IPS-15b (cell line): ENCODE results near the gene ARNT2.
"Not testable (repeated sequence)": the region's sequence is repeated elsewhere in the genome, so short reads cannot be mapped to it uniquely, and the experiment has no call there.

Experiments
- H3K27me3 ChIP-seq: one replicate; pipeline ENCODE4 v1.6.1; 2013; ENCODE audit warnings: low read length; ENCODE audit not compliant: control insufficient read depth, insufficient read depth
- H3K36me3 ChIP-seq: one replicate; pipeline ENCODE4 v1.6.1; 2013; ENCODE audit warnings: low read length; ENCODE audit not compliant: control insufficient read depth, insufficient read depth
- H3K4me1 ChIP-seq: one replicate; pipeline ENCODE4 v1.6.1; 2013; ENCODE audit warnings: mild to moderate bottlenecking, low read length; ENCODE audit not compliant: control insufficient read depth, insufficient read depth
- H3K4me3 ChIP-seq: one replicate; pipeline ENCODE4 v1.5.1; 2013; ENCODE audit warnings: low read depth, low read length
- H3K9ac ChIP-seq: one replicate; pipeline ENCODE4 v1.6.1; 2013; ENCODE audit warnings: low read depth, mild to moderate bottlenecking, low read length
- H3K9me3 ChIP-seq: one replicate; pipeline ENCODE4 v1.6.1; 2013; ENCODE audit warnings: mild to moderate bottlenecking, low read length; ENCODE audit not compliant: control insufficient read depth, insufficient read depth

The ARNT2 gene

DNA sequence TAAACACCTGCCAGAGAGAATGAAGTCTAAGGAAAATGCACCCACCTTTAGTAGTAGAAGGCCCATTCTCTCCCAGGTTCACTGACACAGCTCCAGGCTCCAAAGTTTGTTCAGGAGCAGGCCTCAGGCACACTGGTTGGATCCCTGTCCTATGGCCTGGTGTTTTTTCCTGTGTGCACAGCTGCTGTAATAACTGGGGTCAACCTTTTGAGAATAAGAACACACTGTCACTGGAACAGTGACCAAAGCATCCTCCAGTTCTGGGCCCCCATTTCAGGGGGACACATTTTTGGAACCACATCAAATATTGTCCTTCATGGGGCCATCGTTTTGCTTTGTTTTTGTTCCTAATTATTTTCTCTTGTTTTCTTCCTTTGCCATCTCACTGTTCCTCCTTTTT lies 95.8 kb downstream of the ARNT2 start:
- H3K9ac ChIP-seq = no peak overlapping the region
- H3K9me3 ChIP-seq = no peaks in the 10 kb centered on the region
- H3K4me1 ChIP-seq = no peaks in the 10 kb centered on the region
- H3K27me3 ChIP-seq = no peaks in the 10 kb centered on the region
- no peak overlapping the region for H3K4me3 ChIP-seq
- no peaks in the 10 kb centered on the region for H3K36me3 ChIP-seq

DNA sequence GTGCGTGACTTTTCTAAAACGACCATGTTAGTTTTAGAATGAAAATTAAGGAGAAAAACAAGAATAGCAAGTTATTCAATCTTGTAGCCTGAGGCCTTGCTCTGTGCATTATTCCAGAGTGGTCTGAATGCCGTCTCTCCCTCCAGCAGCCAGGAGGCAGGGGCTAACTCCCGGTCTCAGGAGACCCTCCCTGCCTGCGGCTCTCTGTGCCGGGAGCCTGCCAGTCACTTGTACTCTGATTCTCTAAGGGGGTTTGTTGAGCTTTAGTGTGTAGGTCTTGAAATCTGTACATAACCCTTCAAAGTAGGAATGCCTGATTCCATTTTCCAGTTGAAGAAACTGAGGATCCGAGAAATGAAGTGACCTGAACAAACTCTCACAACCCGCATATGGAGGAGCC lies 97.3 kb downstream of the ARNT2 start:
- H3K36me3 ChIP-seq = no peaks in the 10 kb centered on the region
- H3K9ac ChIP-seq = no peak overlapping the region
- no peaks in the 10 kb centered on the region for H3K27me3 ChIP-seq
- H3K9me3 ChIP-seq = no peaks in the 10 kb centered on the region
- no peak overlapping the region for H3K4me3 ChIP-seq
- H3K4me1 ChIP-seq = no peaks in the 10 kb centered on the region

DNA sequence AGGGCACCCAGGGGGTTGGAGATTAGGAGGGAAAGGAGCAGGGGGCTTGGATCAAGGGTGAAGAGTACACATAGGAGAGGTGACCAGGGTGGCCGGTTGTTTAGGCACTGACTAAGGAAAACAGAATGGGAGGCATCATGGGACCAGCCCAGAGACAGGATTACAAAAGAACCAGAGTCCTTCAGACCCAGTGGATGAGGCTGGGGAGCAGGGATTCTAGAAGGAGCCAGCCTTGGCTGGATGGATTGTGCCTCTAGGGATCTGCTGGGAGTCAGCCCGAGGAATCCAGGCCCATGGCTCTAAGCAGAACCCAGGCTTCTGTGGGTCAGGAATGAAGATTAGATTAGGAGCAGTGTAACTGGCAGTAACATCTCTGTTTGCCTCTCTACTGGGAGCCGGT lies 98.6 kb downstream of the ARNT2 start:
- H3K36me3 ChIP-seq = no peaks in the 10 kb centered on the region
- H3K27me3 ChIP-seq = no peaks in the 10 kb centered on the region
- H3K4me1 ChIP-seq = no peaks in the 10 kb centered on the region
- H3K9me3 ChIP-seq = no peaks in the 10 kb centered on the region
- H3K4me3 ChIP-seq = no peak overlapping the region
- H3K9ac ChIP-seq = no peak overlapping the region

DNA sequence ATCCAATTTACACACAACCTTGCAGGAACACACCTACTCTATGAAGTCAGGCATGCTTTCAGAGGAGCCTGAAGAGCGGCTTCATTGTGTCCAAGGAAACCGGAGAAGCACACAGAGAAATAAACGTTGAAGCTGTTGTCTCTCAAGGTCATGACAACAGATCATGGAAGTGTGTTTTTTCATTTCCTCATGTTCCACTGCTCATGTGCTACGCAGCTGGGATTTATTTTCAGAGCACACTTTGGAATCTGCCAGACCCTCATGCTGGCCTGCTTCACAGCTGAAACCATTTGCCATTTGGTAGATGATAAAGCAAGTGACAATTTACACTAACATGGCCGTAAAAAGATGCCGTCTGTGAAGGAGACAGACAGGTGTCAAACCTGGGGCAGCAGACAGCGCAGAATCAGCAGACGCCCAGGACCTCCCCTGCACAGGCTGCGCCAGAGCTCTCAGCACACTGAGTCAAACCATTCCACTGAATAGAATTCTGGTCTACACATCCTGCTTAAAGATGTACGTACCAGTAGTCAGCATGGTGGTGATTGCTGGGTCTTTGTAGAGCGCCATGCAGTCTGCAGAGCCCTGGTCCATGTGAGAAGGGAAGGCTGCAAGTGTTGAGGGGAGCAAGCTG lies 99.3 kb downstream of the ARNT2 start:
- Histone ChIP-seq H3K36me3 (no peaks in the 10 kb centered on the region), H3K9ac (no peak overlapping the region), H3K27me3 (no peaks in the 10 kb centered on the region), H3K4me1 (no peaks in the 10 kb centered on the region), H3K4me3 (no peak overlapping the region), H3K9me3 (no peaks in the 10 kb centered on the region)

DNA sequence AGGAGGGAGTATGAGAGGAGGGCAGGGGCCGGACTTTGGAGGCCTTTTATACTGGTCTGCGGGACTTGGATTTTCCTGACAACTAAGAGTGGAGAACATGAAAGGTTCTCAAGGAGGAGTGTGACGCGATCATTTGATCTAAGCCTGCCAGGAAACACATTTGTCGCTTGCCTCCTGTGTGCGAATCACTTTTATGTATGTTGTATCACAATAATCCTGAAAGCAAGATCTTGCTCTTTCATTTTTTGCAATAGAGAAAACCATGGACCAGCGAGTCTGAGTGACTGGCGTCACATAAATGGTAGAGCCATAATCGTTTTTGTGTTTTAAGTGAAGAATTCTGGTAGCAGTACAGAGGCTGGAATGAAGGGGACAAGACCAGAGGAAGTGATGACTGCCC lies 100.7 kb downstream of the ARNT2 start:
- Histone ChIP-seq H3K27me3 (no peaks in the 10 kb centered on the region), H3K9ac (no peak overlapping the region), H3K9me3 (no peaks in the 10 kb centered on the region), H3K4me3 (no peak overlapping the region), H3K4me1 (no peaks in the 10 kb centered on the region), H3K36me3 (no peaks in the 10 kb centered on the region)

DNA sequence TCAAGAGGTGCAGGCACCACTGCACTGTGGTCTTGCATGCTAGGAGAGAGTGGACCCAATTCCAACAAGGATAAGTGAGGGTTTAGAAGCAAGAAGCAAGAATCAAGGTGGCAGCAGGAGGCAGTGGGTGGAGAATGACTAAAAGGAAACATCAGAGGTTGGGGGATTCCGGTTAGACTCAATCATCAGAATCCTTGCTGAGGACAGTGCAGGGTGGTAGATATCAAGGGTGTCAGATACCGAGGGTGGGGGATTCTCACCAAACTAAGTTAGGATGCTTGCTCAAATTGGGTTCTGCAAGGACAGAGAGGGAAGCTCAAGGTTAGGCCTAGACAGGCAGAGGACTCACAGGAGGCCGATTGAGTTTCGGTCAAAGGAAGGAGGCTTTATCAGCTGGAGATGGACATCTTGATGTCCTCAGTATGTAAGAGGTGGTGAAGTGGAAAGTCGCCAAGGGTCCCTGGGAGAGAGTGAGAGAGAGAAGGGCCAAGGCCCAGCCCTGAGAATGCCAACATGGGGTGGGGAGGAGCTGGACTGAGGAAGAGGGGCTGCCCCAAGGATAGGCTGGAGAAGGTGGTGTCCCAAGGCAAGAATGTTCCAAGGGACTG lies 102.2 kb downstream of the ARNT2 start:
- Histone ChIP-seq H3K9me3 (no peaks in the 10 kb centered on the region), H3K9ac (no peak overlapping the region), H3K27me3 (no peaks in the 10 kb centered on the region), H3K4me1 (no peaks in the 10 kb centered on the region), H3K4me3 (no peak overlapping the region), H3K36me3 (no peaks in the 10 kb centered on the region)

DNA sequence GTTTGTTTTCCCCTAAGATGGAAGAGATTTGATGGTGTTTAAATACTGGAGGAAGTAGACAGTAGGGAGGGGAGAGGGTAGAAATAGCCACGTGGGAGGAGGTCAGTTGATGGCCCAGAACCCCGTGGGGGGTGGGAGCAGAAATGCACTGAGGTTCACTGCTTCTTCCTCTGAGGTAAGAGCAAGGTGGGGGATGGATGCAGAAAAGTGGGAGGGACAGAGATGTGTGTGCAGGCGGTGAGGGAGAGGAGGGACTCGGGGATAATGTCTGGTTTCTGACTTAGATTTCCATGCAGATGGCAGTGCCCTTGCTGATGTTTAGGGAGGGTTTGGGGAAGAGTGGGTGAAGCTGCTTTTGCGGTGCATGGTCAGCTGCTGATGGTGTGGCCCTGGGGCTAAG lies 102.9 kb downstream of the ARNT2 start:
- Histone ChIP-seq H3K9ac (no peak overlapping the region), H3K36me3 (no peaks in the 10 kb centered on the region), H3K4me3 (no peak overlapping the region), H3K9me3 (no peaks in the 10 kb centered on the region), H3K4me1 (no peaks in the 10 kb centered on the region), H3K27me3 (no peaks in the 10 kb centered on the region)

DNA sequence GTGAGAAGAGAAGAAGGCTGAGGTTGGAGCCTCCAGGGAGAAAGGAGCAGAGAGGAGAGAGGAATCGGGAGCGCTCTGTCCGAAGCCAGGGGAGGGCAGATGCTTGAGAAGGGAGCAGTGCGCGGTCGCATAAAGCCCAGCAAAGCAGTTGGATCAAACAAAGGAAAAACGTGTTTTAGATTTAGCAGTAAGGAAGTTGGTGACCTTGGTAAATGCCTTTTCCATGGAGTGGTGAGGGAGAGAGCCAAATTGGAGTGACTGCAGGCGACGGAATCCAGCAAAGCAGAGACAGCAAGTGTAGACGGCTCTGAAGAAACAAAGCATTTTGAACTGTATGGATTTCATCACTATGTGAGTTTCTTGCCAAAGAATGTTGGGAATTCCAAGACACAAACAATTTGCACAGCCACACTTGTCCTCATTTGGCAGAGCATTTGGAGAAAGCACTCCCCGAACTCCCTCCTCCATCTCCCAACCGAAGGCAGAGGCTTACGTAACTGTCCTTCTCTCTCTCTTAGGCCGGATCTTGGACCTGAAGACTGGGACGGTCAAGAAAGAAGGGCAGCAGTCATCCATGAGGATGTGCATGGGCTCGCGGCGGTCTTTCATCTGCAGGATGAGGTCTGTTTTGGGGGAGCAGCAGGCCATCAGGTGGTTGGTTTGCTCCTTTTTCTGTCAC lies 103.6 kb downstream of the ARNT2 start:
- Histone ChIP-seq H3K27me3 (no peaks in the 10 kb centered on the region), H3K9me3 (no peaks in the 10 kb centered on the region), H3K4me3 (no peak overlapping the region), H3K4me1 (no peaks in the 10 kb centered on the region), H3K36me3 (no peaks in the 10 kb centered on the region), H3K9ac (no peak overlapping the region)

DNA sequence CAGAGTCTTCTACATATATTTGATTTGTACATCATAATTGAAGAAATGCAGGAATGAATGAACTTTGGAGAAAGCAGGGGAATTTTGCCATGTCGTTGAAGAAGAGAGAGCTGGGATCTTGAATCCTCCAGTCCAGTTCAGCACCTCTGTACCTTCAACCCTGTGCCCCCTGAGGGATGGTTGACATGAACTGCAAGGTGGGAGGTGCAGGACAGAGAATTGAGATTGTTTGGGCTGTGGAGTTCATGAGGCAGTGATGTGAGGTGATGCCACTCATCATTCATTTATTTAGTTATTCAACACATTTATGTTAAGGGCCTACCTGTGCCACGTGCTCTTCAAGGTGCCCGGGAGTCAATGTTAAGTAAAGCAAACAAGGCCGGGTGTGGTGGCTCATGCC lies 104.6 kb downstream of the ARNT2 start:
- no peaks in the 10 kb centered on the region for H3K27me3 ChIP-seq
- H3K36me3 ChIP-seq = no peaks in the 10 kb centered on the region
- H3K4me3 ChIP-seq = no peak overlapping the region
- H3K9ac ChIP-seq = no peak overlapping the region
- H3K9me3 ChIP-seq = no peaks in the 10 kb centered on the region
- no peaks in the 10 kb centered on the region for H3K4me1 ChIP-seq

DNA sequence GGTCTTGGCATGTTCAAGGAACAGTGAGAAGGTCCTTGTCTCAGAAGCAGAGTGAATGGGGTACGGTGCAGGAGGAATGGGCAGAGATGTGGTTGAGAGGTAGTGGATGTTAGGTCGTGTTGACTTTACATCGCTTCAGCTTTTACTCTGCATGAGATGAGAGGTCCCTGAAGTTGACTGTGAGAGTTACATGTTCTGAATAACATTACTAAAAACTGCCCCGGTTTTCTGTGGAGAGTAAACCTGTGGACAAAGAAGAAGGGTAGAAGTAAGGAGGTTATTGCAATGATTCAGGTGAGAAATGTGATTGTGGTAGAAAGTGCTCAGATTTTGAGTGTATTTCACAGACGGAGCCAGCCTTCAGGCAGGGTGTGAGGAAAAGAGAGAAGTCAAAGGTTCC lies 105.6 kb downstream of the ARNT2 start:
- Histone ChIP-seq H3K9ac (no peak overlapping the region), H3K27me3 (no peaks in the 10 kb centered on the region), H3K4me1 (no peaks in the 10 kb centered on the region), H3K36me3 (no peaks in the 10 kb centered on the region), H3K9me3 (no peaks in the 10 kb centered on the region), H3K4me3 (no peak overlapping the region)

DNA sequence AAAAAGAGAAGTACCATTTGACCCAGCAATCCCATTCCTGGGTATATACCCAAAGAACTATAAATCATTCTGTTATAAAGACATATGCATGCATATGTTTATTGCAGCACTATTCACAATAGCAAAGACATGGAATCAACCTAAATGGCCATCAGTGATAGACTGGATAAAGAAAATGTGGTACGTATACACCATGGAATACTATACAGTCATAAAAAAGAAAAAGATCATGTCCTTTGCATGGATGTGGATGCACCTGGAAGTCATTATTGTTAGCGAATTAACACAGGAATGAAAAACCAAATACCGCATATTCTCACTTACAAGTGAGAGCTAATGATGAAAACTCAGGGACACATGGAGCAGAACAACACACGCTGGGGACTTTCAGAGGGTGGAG lies 106.8 kb downstream of the ARNT2 start:
- H3K36me3 ChIP-seq, H3K27me3 ChIP-seq, H3K4me1 ChIP-seq, H3K9me3 ChIP-seq, H3K4me3 ChIP-seq, H3K9ac ChIP-seq: not testable (repeated sequence)
